ENCODE results near the gene ADK. TPM values are rescaled to one million over a fixed set of nuclear protein-coding genes. Genes with fewer than 3 reads are reported as not detected.

The ADK gene
- total RNA-seq, 1 donor = 57.9 TPM

- H3K4me3 ChIP-seq (ENCODE audit: low read depth, low read length) = no peak overlapping the region
- TF ChIP-seq, protein P1, sequence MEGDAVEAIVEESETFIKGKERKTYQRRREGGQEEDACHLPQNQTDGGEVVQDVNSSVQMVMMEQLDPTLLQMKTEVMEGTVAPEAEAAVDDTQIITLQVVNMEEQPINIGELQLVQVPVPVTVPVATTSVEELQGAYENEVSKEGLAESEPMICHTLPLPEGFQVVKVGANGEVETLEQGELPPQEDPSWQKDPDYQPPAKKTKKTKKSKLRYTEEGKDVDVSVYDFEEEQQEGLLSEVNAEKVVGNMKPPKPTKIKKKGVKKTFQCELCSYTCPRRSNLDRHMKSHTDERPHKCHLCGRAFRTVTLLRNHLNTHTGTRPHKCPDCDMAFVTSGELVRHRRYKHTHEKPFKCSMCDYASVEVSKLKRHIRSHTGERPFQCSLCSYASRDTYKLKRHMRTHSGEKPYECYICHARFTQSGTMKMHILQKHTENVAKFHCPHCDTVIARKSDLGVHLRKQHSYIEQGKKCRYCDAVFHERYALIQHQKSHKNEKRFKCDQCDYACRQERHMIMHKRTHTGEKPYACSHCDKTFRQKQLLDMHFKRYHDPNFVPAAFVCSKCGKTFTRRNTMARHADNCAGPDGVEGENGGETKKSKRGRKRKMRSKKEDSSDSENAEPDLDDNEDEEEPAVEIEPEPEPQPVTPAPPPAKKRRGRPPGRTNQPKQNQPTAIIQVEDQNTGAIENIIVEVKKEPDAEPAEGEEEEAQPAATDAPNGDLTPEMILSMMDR (IDR thresholded peaks at IDR 0.05; ENCODE audit: insufficient read depth, low read depth, low read length) = no peak
- DNase-seq (ENCODE audit: low read depth) = no peak
Observed at GRCh38 chr10:74419491-74419951, 268.5 kb downstream of the ADK start.

- peak; percentile 37 for DNase-seq (ENCODE audit: low read depth)
Observed at GRCh38 chr10:74419958-74420375, 268.9 kb downstream of the ADK start.

GRCh38 chr10:74424565-74424964, 273.5 kb downstream of the ADK start:
- no peak overlapping the region for H3K4me3 ChIP-seq (ENCODE audit: low read depth, low read length)
- TF ChIP-seq, protein P1 (IDR thresholded peaks at IDR 0.05; ENCODE audit: insufficient read depth, low read depth, low read length) = no peak
- no peak for DNase-seq (ENCODE audit: low read depth)

More at GRCh38 chr10:74419958-74420375, 268.9 kb downstream of the ADK start:
- H3K4me3 ChIP-seq (ENCODE audit: low read depth, low read length) = no peak overlapping the region
- TF ChIP-seq, protein P1 (IDR thresholded peaks at IDR 0.05; ENCODE audit: insufficient read depth, low read depth, low read length) = peak; percentile 59

DNA sequence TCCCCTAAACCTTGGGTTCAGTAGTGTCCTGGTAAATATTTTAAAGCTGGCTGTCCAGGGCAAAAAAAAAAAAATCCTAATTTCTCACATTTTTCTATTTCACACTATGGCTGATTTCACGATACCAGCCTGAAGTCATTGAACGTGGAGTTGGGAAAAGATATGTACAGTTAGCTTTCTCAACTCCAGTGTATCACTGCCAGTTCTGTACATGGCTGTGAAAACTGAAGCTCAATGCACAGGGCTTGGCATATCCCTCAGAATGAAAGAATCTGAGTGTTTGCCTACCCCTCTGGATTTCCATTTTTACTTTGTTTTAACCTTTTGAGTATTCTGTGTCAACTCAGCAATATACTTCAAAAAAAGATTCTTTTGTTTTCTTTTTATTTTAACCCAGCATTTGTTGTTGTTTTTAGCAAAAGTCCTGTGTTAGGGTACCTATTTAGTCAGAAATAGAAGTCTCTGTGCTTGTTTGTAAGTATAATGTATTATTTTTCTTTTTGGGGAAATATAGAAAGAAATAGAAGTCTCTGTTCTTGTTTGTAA, 274.5 kb downstream of the ADK start:
- DNase-seq (ENCODE audit: low read depth) = no peak

DNA sequence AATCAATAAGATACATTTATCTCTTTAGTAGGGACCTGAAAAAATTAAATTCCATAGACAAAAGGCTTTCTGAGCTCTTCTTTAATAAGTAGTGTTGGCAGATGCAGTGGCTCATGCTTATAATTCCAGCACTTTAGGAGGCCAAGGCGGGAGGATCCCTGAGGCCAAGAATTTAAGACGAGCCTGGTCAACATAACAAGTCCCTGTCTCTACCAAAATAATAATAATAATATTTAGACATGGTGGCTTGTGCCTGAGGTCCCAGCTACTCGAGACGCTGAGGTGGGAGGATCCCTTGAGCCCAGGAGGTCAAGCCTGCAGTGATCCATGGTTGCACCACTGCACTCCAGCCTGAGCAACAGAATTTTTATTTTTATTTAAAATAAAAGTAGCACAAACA, 280.8 kb downstream of the ADK start:
- DNase-seq (ENCODE audit: low read depth) = no peak
- no peak overlapping the region for H3K4me3 ChIP-seq (ENCODE audit: low read depth, low read length)
- TF ChIP-seq, protein P1 (IDR thresholded peaks at IDR 0.05; ENCODE audit: insufficient read depth, low read depth, low read length) = no peak

More for the DNA sequence above, 274.5 kb downstream of the ADK start:
- TF ChIP-seq, protein P1 (IDR thresholded peaks at IDR 0.05; ENCODE audit: insufficient read depth, low read depth, low read length) = no peak
- H3K4me3 ChIP-seq (ENCODE audit: low read depth, low read length) = no peak overlapping the region

DNA sequence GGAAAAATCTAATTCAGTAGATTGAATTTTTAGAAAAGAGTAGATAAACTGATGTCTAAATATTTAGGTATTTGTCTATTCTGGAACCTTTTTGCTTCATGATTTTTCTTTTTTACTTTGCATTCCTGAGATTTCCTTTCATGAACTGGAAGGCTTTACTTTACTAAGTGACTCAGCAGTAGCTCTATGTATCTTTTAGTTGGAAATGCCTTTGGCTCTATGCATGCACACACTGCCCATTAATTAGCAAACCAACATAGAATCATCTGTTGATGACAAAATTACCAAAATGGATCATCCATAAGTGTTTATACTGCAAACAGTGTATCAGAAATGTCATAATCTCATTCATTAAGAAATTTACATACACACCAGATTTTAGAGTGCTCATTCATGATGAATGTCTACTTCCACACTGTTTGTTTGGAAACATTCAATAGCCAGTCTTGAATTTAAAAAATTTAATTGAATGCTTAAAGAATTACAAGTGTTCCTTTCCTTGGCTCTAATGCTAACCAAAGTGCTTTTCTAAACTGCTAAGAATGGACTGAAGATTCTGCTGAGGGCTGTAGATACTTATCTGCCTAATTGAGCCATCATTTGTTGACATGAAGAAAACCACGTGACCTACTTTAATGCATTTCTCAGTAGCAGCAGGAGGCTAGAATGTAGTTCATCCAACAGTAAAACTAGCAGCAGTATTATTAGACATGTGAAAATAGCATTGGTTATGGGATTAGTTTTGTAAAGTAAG, 282.0 kb downstream of the ADK start:
- TF ChIP-seq, protein P1 (IDR thresholded peaks at IDR 0.05; ENCODE audit: insufficient read depth, low read depth, low read length) = no peak
- H3K4me3 ChIP-seq (ENCODE audit: low read depth, low read length) = no peak overlapping the region
- peak; percentile 80 for DNase-seq (ENCODE audit: low read depth)
